Measurements from ENCODE around the gene KRAS. TPM values are rescaled to one million over a fixed set of nuclear protein-coding genes. Genes with fewer than 3 reads are reported as not detected.
A peak's percentile ranks its signal among the peaks of the same experiment; 100 is the strongest.

The KRAS gene
- total RNA-seq, 2 experiments from 2014 or later = 8.6 to 39.1 TPM

- intact Hi-C loops (cut with micrococcal nuclease; ENCODE audit: unreplicated experiment) = no loop called here
- Histone ChIP-seq H3K9me3 (ENCODE audit: low read length) (no peaks in the 10 kb centered on the region), H3K9me2 (ENCODE audit: insufficient read depth, low read length) (no peaks in the 10 kb centered on the region), H3K79me2 (ENCODE audit: insufficient read depth, low read depth, low read length) (peaks cover 63% of the 10 kb centered on the region), H3K4me1 (ENCODE audit: insufficient read depth, low read length, poor library complexity, severe bottlenecking) (peaks cover 43% of the 10 kb centered on the region), H3K27ac (ENCODE audit: low read depth, low read length, poor library complexity, severe bottlenecking) (no peak overlapping the region), H3K4me2 (ENCODE audit: low read length) (peak overlapping the region; percentile 93), H3K4me3 (ENCODE audit: low read depth, low read length, poor library complexity, severe bottlenecking) (peak overlapping the region; percentile 99), H2AFZ (ENCODE audit: low read length) (no peak overlapping the region), H4K20me1 (ENCODE audit: insufficient read depth, low read length) (peaks cover 16% of the 10 kb centered on the region; the same call in 1 of the 2 replicates), H3K36me3 (ENCODE audit: insufficient read depth, low read length) (peaks cover 36% of the 10 kb centered on the region)
- no peak for DNase-seq (ENCODE audit: low spot score)
- CTCF ChIA-PET (ENCODE audit: unreplicated experiment) = no interaction called here
- no TSS peak for BruUV-seq (replicated peaks)
- POLR2A ChIA-PET = interaction anchor here (0.7 to 1.2 kb wide), 3 partner anchors 14 to 91 kb away, joined by 3 to 4 read pairs (median 3); no protein-coding TSS in a partner anchor
- TF ChIP-seq CTCF (conservative IDR thresholded peaks at IDR 0.05; ENCODE audit: low read length) (no peak), EZH2phosphoT487 (IDR thresholded peaks at IDR 0.05; ENCODE audit: borderline replicate concordance, low read depth, low read length) (no peak)
Observed at GRCh38 chr12:25248732-25249131, 2.0 kb downstream of the KRAS start.

- peaks cover 64% of the 10 kb centered on the region for H3K79me2 ChIP-seq (ENCODE audit: insufficient read depth, low read depth, low read length)
- POLR2A ChIA-PET = interaction anchor here (0.7 to 1.2 kb wide), 3 partner anchors 14 to 92 kb away, joined by 3 to 4 read pairs (median 3); no protein-coding TSS in a partner anchor
- intact Hi-C loops (cut with micrococcal nuclease; ENCODE audit: unreplicated experiment) = no loop called here
Observed at GRCh38 chr12:25248137-25248536, 2.6 kb downstream of the KRAS start.

More at GRCh38 chr12:25248137-25248536, 2.6 kb downstream of the KRAS start:
- no TSS peak for BruUV-seq (replicated peaks)
- TF ChIP-seq CTCF (conservative IDR thresholded peaks at IDR 0.05; ENCODE audit: low read length) = no peak
- no peak for TF ChIP-seq EZH2phosphoT487 (IDR thresholded peaks at IDR 0.05; ENCODE audit: borderline replicate concordance, low read depth, low read length)
- no peak overlapping the region for H3K27ac ChIP-seq (ENCODE audit: low read depth, low read length, poor library complexity, severe bottlenecking)
- CTCF ChIA-PET (ENCODE audit: unreplicated experiment) = no interaction called here
- H3K9me3 ChIP-seq (ENCODE audit: low read length) = no peaks in the 10 kb centered on the region
- 0 out of 2 replicates have a peak overlapping the region, but pooled peaks have one; percentile 4 for H3K4me2 ChIP-seq (ENCODE audit: low read length)
- no peaks in the 10 kb centered on the region for H3K9me2 ChIP-seq (ENCODE audit: insufficient read depth, low read length)
- no peak overlapping the region for H2AFZ ChIP-seq (ENCODE audit: low read length)
- peaks cover 37% of the 10 kb centered on the region for H3K4me1 ChIP-seq (ENCODE audit: insufficient read depth, low read length, poor library complexity, severe bottlenecking)
- H3K36me3 ChIP-seq (ENCODE audit: insufficient read depth, low read length) = peaks cover 42% of the 10 kb centered on the region
- peaks cover 16% of the 10 kb centered on the region; the same call in 1 of the 2 replicates for H4K20me1 ChIP-seq (ENCODE audit: insufficient read depth, low read length)
- no peak overlapping the region for H3K4me3 ChIP-seq (ENCODE audit: low read depth, low read length, poor library complexity, severe bottlenecking)
- no peak for DNase-seq (ENCODE audit: low spot score)

Measured in OCI-LY7 (cell line).